ENCODE results near the gene CHCHD6. TPM values are rescaled to one million over a fixed set of nuclear protein-coding genes. Genes with fewer than 3 reads are reported as not detected.
A peak's percentile ranks its signal among the peaks of the same experiment; 100 is the strongest.

The CHCHD6 gene
- polyA plus RNA-seq, 4 donors, result 2.2 to 15.0 (median 7.4) TPM

GRCh38 chr3:126677862-126678503, 26.1 kb upstream of the CHCHD6 start:
- Histone ChIP-seq H3K4me3 (ENCODE audit: low read depth in 1 of 3, low read length in 3 of 3) (no peak overlapping the region), H3K27me3 (ENCODE audit: control insufficient read depth in 3 of 3, insufficient read depth in 3 of 3, low read length in 3 of 3) (peaks cover 0 to 8% (median 2%) of the 10 kb centered on the region in 3 donors), H3K9me3 (ENCODE audit: control insufficient read depth in 2 of 2, insufficient read depth in 1 of 2, low read depth in 1 of 2, low read length in 1 of 2) (peaks cover 0 to 2% of the 10 kb centered on the region in 2 donors), H3K4me1 (ENCODE audit: control insufficient read depth in 3 of 3, insufficient read depth in 2 of 3, low read depth in 1 of 3, low read length in 2 of 3) (peaks cover 0 to 3% (median 0%) of the 10 kb centered on the region in 3 donors), H3K27ac (ENCODE audit: low read depth in 1 of 3, low read length in 2 of 3) (no peak overlapping the region), H3K36me3 (ENCODE audit: control insufficient read depth in 3 of 3, insufficient read depth in 2 of 3, low read depth in 1 of 3, low read length in 3 of 3) (no peaks in the 10 kb centered on the region)
- 77 to 82% (median 79%) methylated on average over 13 of the region's 13 CpGs for WGBS, 3 donors
- FAIRE-seq (no peak), DNase-seq (no peak)

- 7 to 27% (median 15%) methylated on average over 30 of the region's 30 CpGs for WGBS, 3 donors
- H3K4me3 ChIP-seq (ENCODE audit: low read depth in 1 of 3, low read length in 3 of 3), result no peak overlapping the region
Observed at GRCh38 chr3:126678693-126679317, 25.2 kb upstream of the CHCHD6 start.

GRCh38 chr3:126679318-126679751, 24.7 kb upstream of the CHCHD6 start:
- peak; percentile 63 to 86 for DNase-seq
- Histone ChIP-seq H3K27ac (ENCODE audit: low read depth in 1 of 3, low read length in 2 of 3) (no peak overlapping the region), H3K9me3 (ENCODE audit: control insufficient read depth in 2 of 2, insufficient read depth in 1 of 2, low read depth in 1 of 2, low read length in 1 of 2) (no peaks in the 10 kb centered on the region), H3K36me3 (ENCODE audit: control insufficient read depth in 3 of 3, insufficient read depth in 2 of 3, low read depth in 1 of 3, low read length in 3 of 3) (no peaks in the 10 kb centered on the region), H3K4me1 (ENCODE audit: control insufficient read depth in 3 of 3, insufficient read depth in 2 of 3, low read depth in 1 of 3, low read length in 2 of 3) (peaks cover 0 to 3% (median 0%) of the 10 kb centered on the region in 3 donors), H3K27me3 (ENCODE audit: control insufficient read depth in 3 of 3, insufficient read depth in 3 of 3, low read length in 3 of 3) (peaks cover 0 to 8% (median 2%) of the 10 kb centered on the region in 3 donors), H3K4me3 (ENCODE audit: low read depth in 1 of 3, low read length in 3 of 3) (no peak overlapping the region)
- no peak for FAIRE-seq
- WGBS, 3 donors, result 4 to 6% (median 4%) methylated on average over 20 of the region's 20 CpGs

More at GRCh38 chr3:126678693-126679317, 25.2 kb upstream of the CHCHD6 start:
- H3K27ac ChIP-seq (ENCODE audit: low read depth in 1 of 3, low read length in 2 of 3), result no peak overlapping the region
- no peaks in the 10 kb centered on the region for H3K36me3 ChIP-seq (ENCODE audit: control insufficient read depth in 3 of 3, insufficient read depth in 2 of 3, low read depth in 1 of 3, low read length in 3 of 3)
- peaks cover 0 to 3% (median 0%) of the 10 kb centered on the region in 3 donors for H3K4me1 ChIP-seq (ENCODE audit: control insufficient read depth in 3 of 3, insufficient read depth in 2 of 3, low read depth in 1 of 3, low read length in 2 of 3)
- DNase-seq (peak; percentile 37 to 59), FAIRE-seq (no peak)
- H3K27me3 ChIP-seq (ENCODE audit: control insufficient read depth in 3 of 3, insufficient read depth in 3 of 3, low read length in 3 of 3), result peaks cover 0 to 8% (median 2%) of the 10 kb centered on the region in 3 donors
- no peaks in the 10 kb centered on the region for H3K9me3 ChIP-seq (ENCODE audit: control insufficient read depth in 2 of 2, insufficient read depth in 1 of 2, low read depth in 1 of 2, low read length in 1 of 2)

GRCh38 chr3:126679831-126680666, 24.0 kb upstream of the CHCHD6 start:
- Histone ChIP-seq H3K36me3 (ENCODE audit: control insufficient read depth in 3 of 3, insufficient read depth in 2 of 3, low read depth in 1 of 3, low read length in 3 of 3) (no peaks in the 10 kb centered on the region), H3K4me1 (ENCODE audit: control insufficient read depth in 3 of 3, insufficient read depth in 2 of 3, low read depth in 1 of 3, low read length in 2 of 3) (peaks cover 0 to 3% (median 0%) of the 10 kb centered on the region in 3 donors), H3K9me3 (ENCODE audit: control insufficient read depth in 2 of 2, insufficient read depth in 1 of 2, low read depth in 1 of 2, low read length in 1 of 2) (no peaks in the 10 kb centered on the region), H3K27me3 (ENCODE audit: control insufficient read depth in 3 of 3, insufficient read depth in 3 of 3, low read length in 3 of 3) (peaks cover 0 to 8% (median 2%) of the 10 kb centered on the region in 3 donors), H3K4me3 (ENCODE audit: low read depth in 1 of 3, low read length in 3 of 3) (no peak overlapping the region), H3K27ac (ENCODE audit: low read depth in 1 of 3, low read length in 2 of 3) (no peak overlapping the region)
- DNase-seq (no peak), FAIRE-seq (no peak)
- 80 to 84% (median 83%) methylated on average over 11 of the region's 11 CpGs for WGBS, 3 donors

- Histone ChIP-seq H3K36me3 (ENCODE audit: control insufficient read depth in 3 of 3, insufficient read depth in 2 of 3, low read depth in 1 of 3, low read length in 3 of 3) (no peaks in the 10 kb centered on the region), H3K4me3 (ENCODE audit: low read depth in 1 of 3, low read length in 3 of 3) (no peak overlapping the region), H3K9me3 (ENCODE audit: control insufficient read depth in 2 of 2, insufficient read depth in 1 of 2, low read depth in 1 of 2, low read length in 1 of 2) (no peaks in the 10 kb centered on the region), H3K4me1 (ENCODE audit: control insufficient read depth in 3 of 3, insufficient read depth in 2 of 3, low read depth in 1 of 3, low read length in 2 of 3) (peaks cover 0 to 3% (median 0%) of the 10 kb centered on the region in 3 donors), H3K27ac (ENCODE audit: low read depth in 1 of 3, low read length in 2 of 3) (no peak overlapping the region), H3K27me3 (ENCODE audit: control insufficient read depth in 3 of 3, insufficient read depth in 3 of 3, low read length in 3 of 3) (peaks cover 0 to 11% (median 2%) of the 10 kb centered on the region in 3 donors)
- WGBS, 3 donors, result 87 to 88% (median 87%) methylated on average over 4 of the region's 4 CpGs
- DNase-seq (no peak), FAIRE-seq (no peak)
Observed at GRCh38 chr3:126680667-126681055, 23.4 kb upstream of the CHCHD6 start.

- no peak overlapping the region for H3K27ac ChIP-seq (ENCODE audit: low read depth in 1 of 3, low read length in 2 of 3)
- H3K4me3 ChIP-seq (ENCODE audit: low read depth in 1 of 3, low read length in 3 of 3), result no peak overlapping the region
- no peak for DNase-seq
- H3K9me3 ChIP-seq (ENCODE audit: control insufficient read depth in 2 of 2, insufficient read depth in 1 of 2, low read depth in 1 of 2, low read length in 1 of 2), result no peaks in the 10 kb centered on the region
- H3K4me1 ChIP-seq (ENCODE audit: control insufficient read depth in 3 of 3, insufficient read depth in 2 of 3, low read depth in 1 of 3, low read length in 2 of 3), result peaks cover 0 to 3% (median 0%) of the 10 kb centered on the region in 3 donors
- no peak for FAIRE-seq
- no peaks in the 10 kb centered on the region for H3K36me3 ChIP-seq (ENCODE audit: control insufficient read depth in 3 of 3, insufficient read depth in 2 of 3, low read depth in 1 of 3, low read length in 3 of 3)
- 60 to 86% (median 85%) methylated on average over 2 of the region's 2 CpGs for WGBS, 3 donors
- H3K27me3 ChIP-seq (ENCODE audit: control insufficient read depth in 3 of 3, insufficient read depth in 3 of 3, low read length in 3 of 3), result peaks cover 0 to 8% (median 2%) of the 10 kb centered on the region in 3 donors
Observed at GRCh38 chr3:126682009-126682408, 22.0 kb upstream of the CHCHD6 start.

GRCh38 chr3:126683069-126683468, 21.0 kb upstream of the CHCHD6 start:
- peaks cover 0 to 3% (median 0%) of the 10 kb centered on the region in 3 donors for H3K4me1 ChIP-seq (ENCODE audit: control insufficient read depth in 3 of 3, insufficient read depth in 2 of 3, low read depth in 1 of 3, low read length in 2 of 3)
- no peak overlapping the region for H3K4me3 ChIP-seq (ENCODE audit: low read depth in 1 of 3, low read length in 3 of 3)
- H3K27me3 ChIP-seq (ENCODE audit: control insufficient read depth in 3 of 3, insufficient read depth in 3 of 3, low read length in 3 of 3), result peaks cover 0 to 6% (median 2%) of the 10 kb centered on the region in 3 donors
- no peak overlapping the region for H3K27ac ChIP-seq (ENCODE audit: low read depth in 1 of 3, low read length in 2 of 3)
- no peak for FAIRE-seq
- WGBS, 3 donors, result 71 to 77% (median 72%) methylated on average over 5 of the region's 5 CpGs
- no peaks in the 10 kb centered on the region for H3K9me3 ChIP-seq (ENCODE audit: control insufficient read depth in 2 of 2, insufficient read depth in 1 of 2, low read depth in 1 of 2, low read length in 1 of 2)
- no peaks in the 10 kb centered on the region for H3K36me3 ChIP-seq (ENCODE audit: control insufficient read depth in 3 of 3, insufficient read depth in 2 of 3, low read depth in 1 of 3, low read length in 3 of 3)
- no peak for DNase-seq

- FAIRE-seq, result no peak
Observed at GRCh38 chr3:126684218-126684751, 19.8 kb upstream of the CHCHD6 start.

More at GRCh38 chr3:126684218-126684751, 19.8 kb upstream of the CHCHD6 start:
- DNase-seq, result no peak
- Histone ChIP-seq H3K9me3 (ENCODE audit: control insufficient read depth in 2 of 2, insufficient read depth in 1 of 2, low read depth in 1 of 2, low read length in 1 of 2) (no peaks in the 10 kb centered on the region), H3K27ac (ENCODE audit: low read depth in 1 of 3, low read length in 2 of 3) (no peak overlapping the region), H3K4me1 (ENCODE audit: control insufficient read depth in 3 of 3, insufficient read depth in 2 of 3, low read depth in 1 of 3, low read length in 2 of 3) (no peaks in the 10 kb centered on the region), H3K4me3 (ENCODE audit: low read depth in 1 of 3, low read length in 3 of 3) (no peak overlapping the region), H3K36me3 (ENCODE audit: control insufficient read depth in 3 of 3, insufficient read depth in 2 of 3, low read depth in 1 of 3, low read length in 3 of 3) (no peaks in the 10 kb centered on the region), H3K27me3 (ENCODE audit: control insufficient read depth in 3 of 3, insufficient read depth in 3 of 3, low read length in 3 of 3) (peaks cover 0 to 2% (median 0%) of the 10 kb centered on the region in 3 donors)
- 48 to 65% (median 65%) methylated on average over 7 of the region's 7 CpGs for WGBS, 3 donors
